Measurements from ENCODE around the gene TBR1. TPM values are rescaled to one million over a fixed set of nuclear protein-coding genes. Genes with fewer than 3 reads are reported as not detected.

TBR1 gene
- total RNA-seq (2014; rRNA removed; shearing (Covaris generic)): 0.03 TPM in 1 of 2 replicates, not detected in the other

- Histone ChIP-seq H3K4me1 (replicated peaks) (peaks cover 6% of the 10 kb centered on the region), H3K4me3 (no peak within 1 kb of the TSS), H3K36me3 (peaks cover 5% of the 10 kb centered on the region; the same call in 1 of the 2 replicates), H3K27ac (no peak within 1 kb of the TSS), H3K9me3 (replicated peaks) (no peaks in the 10 kb centered on the region), H3K27me3 (replicated peaks) (no peaks in the 10 kb centered on the region)
- no peak for DNase-seq (ENCODE audit: low read depth in 1 of 2, low spot score in 2 of 2)
Observed at GRCh38 chr2:161415987-161416707, at the start of gene TBR1. TSS of gene TBR1 (plus strand) at chr2:161416297. CDS start at chr2:161416411, 114 bp downstream.

DNA sequence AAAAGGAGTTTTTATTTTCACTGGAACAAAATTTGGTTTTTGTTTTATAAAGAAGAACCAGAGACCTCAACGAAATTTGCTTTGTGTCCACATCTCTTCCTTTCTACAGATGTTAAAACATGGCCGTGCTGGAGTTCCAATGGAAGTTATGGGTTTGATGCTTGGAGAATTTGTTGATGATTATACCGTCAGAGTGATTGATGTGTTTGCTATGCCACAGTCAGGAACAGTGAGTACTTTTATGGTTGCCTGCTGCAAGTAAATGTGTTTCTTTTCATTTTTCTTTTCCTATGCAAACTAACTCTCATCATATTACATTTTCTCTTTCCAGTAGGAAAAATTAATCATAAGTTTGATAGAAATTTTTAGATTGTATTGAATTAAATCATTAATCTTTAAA, 48.4 kb upstream of the TBR1 start:
- peaks cover 4% of the 10 kb centered on the region for H3K9me3 ChIP-seq (replicated peaks)
- H3K36me3 ChIP-seq: peaks cover 39% of the 10 kb centered on the region
- no peak overlapping the region for H3K27ac ChIP-seq
- no peaks in the 10 kb centered on the region for H3K27me3 ChIP-seq (replicated peaks)
- DNase-seq (ENCODE audit: low read depth in 1 of 2, low spot score in 2 of 2): no peak
- H3K4me1 ChIP-seq (replicated peaks): no peaks in the 10 kb centered on the region
- H3K4me3 ChIP-seq: no peak overlapping the region

GRCh38 chr2:161369311-161369710, 46.8 kb upstream of the TBR1 start:
- no peak overlapping the region for H3K4me3 ChIP-seq
- H3K4me1 ChIP-seq (replicated peaks): 0 out of 2 replicates have a peak, but pooled peaks cover 3% of the 10 kb centered on the region
- H3K27me3 ChIP-seq (replicated peaks): no peaks in the 10 kb centered on the region
- H3K36me3 ChIP-seq: peaks cover 36% of the 10 kb centered on the region
- no peak overlapping the region for H3K27ac ChIP-seq
- no peaks in the 10 kb centered on the region for H3K9me3 ChIP-seq (replicated peaks)
- DNase-seq (ENCODE audit: low read depth in 1 of 2, low spot score in 2 of 2): no peak

DNA sequence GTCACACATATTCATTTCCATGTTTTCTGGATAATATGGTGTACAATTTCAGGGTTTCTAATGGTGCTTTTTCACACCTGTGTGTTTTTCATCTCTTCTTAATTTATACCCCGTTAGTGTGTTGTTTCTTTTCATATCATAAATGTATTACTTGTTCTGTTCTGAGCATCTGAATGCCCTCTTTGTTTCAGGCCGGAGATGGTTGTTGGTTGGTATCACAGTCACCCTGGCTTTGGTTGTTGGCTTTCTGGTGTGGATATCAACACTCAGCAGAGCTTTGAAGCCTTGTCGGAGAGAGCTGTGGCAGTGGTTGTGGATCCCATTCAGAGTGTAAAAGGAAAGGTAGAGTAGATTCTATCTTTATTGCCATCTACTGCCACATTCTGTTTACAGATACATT, 45.1 kb upstream of the TBR1 start:
- H3K27ac ChIP-seq: no peak overlapping the region
- no peak for DNase-seq (ENCODE audit: low read depth in 1 of 2, low spot score in 2 of 2)
- H3K9me3 ChIP-seq (replicated peaks): no peaks in the 10 kb centered on the region
- H3K4me1 ChIP-seq (replicated peaks): 0 out of 2 replicates have a peak, but pooled peaks cover 3% of the 10 kb centered on the region
- no peaks in the 10 kb centered on the region for H3K27me3 ChIP-seq (replicated peaks)
- H3K36me3 ChIP-seq: peaks cover 36% of the 10 kb centered on the region
- no peak overlapping the region for H3K4me3 ChIP-seq

- peaks cover 36% of the 10 kb centered on the region for H3K36me3 ChIP-seq
- H3K27me3 ChIP-seq (replicated peaks): no peaks in the 10 kb centered on the region
- H3K4me3 ChIP-seq: no peak overlapping the region
- 0 out of 2 replicates have a peak, but pooled peaks cover 3% of the 10 kb centered on the region for H3K4me1 ChIP-seq (replicated peaks)
- DNase-seq (ENCODE audit: low read depth in 1 of 2, low spot score in 2 of 2): no peak
- no peak overlapping the region for H3K27ac ChIP-seq
- H3K9me3 ChIP-seq (replicated peaks): no peaks in the 10 kb centered on the region
Observed at GRCh38 chr2:161371869-161372268, 44.2 kb upstream of the TBR1 start.

GRCh38 chr2:161373942-161374341, 42.2 kb upstream of the TBR1 start:
- no peak overlapping the region for H3K27ac ChIP-seq
- peaks cover 26% of the 10 kb centered on the region for H3K36me3 ChIP-seq
- 0 out of 2 replicates have a peak, but pooled peaks cover 3% of the 10 kb centered on the region for H3K4me1 ChIP-seq (replicated peaks)
- no peaks in the 10 kb centered on the region for H3K9me3 ChIP-seq (replicated peaks)
- no peak for DNase-seq (ENCODE audit: low read depth in 1 of 2, low spot score in 2 of 2)
- no peaks in the 10 kb centered on the region for H3K27me3 ChIP-seq (replicated peaks)
- H3K4me3 ChIP-seq: no peak overlapping the region

DNA sequence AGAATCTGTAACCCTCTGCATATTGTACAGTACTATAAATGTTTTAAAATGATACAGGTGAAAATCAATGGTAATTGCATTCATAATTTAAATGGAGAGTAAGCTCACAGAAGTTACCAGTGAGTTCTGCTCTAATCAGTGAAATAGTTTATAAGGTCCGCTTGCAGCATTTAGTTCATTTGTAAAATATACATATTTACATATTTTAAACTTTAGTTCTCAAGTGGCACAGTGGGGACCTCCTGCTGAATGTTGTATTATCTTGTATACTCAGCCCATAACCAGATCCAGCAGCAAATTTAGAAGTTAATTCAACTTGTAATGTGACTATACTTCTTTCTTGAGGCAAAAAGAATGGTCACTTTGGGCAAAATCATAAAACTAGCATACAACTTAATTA, 41.7 kb upstream of the TBR1 start:
- Histone ChIP-seq H3K4me3 (no peak overlapping the region), H3K9me3 (replicated peaks) (no peaks in the 10 kb centered on the region), H3K4me1 (replicated peaks) (0 out of 2 replicates have a peak, but pooled peaks cover 3% of the 10 kb centered on the region), H3K36me3 (peaks cover 27% of the 10 kb centered on the region), H3K27me3 (replicated peaks) (no peaks in the 10 kb centered on the region), H3K27ac (no peak overlapping the region)
- no peak for DNase-seq (ENCODE audit: low read depth in 1 of 2, low spot score in 2 of 2)

GRCh38 chr2:161379740-161380139, 36.4 kb upstream of the TBR1 start:
- Histone ChIP-seq H3K36me3 (peaks cover 11% of the 10 kb centered on the region; the same call in 1 of the 2 replicates), H3K27ac (no peak overlapping the region), H3K4me3 (no peak overlapping the region), H3K27me3 (replicated peaks) (no peaks in the 10 kb centered on the region), H3K9me3 (replicated peaks) (no peaks in the 10 kb centered on the region), H3K4me1 (replicated peaks) (no peaks in the 10 kb centered on the region)
- no peak for DNase-seq (ENCODE audit: low read depth in 1 of 2, low spot score in 2 of 2)

GRCh38 chr2:161381546-161381945, 34.6 kb upstream of the TBR1 start:
- peaks cover 15% of the 10 kb centered on the region for H3K36me3 ChIP-seq
- H3K4me1 ChIP-seq (replicated peaks): no peaks in the 10 kb centered on the region
- no peak overlapping the region for H3K27ac ChIP-seq
- H3K4me3 ChIP-seq: no peak overlapping the region
- H3K27me3 ChIP-seq (replicated peaks): no peaks in the 10 kb centered on the region
- H3K9me3 ChIP-seq (replicated peaks): no peaks in the 10 kb centered on the region
- no peak for DNase-seq (ENCODE audit: low read depth in 1 of 2, low spot score in 2 of 2)

GRCh38 chr2:161382747-161383146, 33.4 kb upstream of the TBR1 start:
- H3K4me1 ChIP-seq (replicated peaks): no peaks in the 10 kb centered on the region
- no peaks in the 10 kb centered on the region for H3K27me3 ChIP-seq (replicated peaks)
- no peaks in the 10 kb centered on the region for H3K9me3 ChIP-seq (replicated peaks)
- DNase-seq (ENCODE audit: low read depth in 1 of 2, low spot score in 2 of 2): no peak
- H3K4me3 ChIP-seq: no peak overlapping the region
- H3K36me3 ChIP-seq: peaks cover 24% of the 10 kb centered on the region
- H3K27ac ChIP-seq: no peak overlapping the region

- no peaks in the 10 kb centered on the region for H3K4me1 ChIP-seq (replicated peaks)
- H3K27me3 ChIP-seq (replicated peaks): no peaks in the 10 kb centered on the region
- no peaks in the 10 kb centered on the region for H3K9me3 ChIP-seq (replicated peaks)
- H3K36me3 ChIP-seq: peaks cover 30% of the 10 kb centered on the region
- no peak overlapping the region for H3K27ac ChIP-seq
- DNase-seq (ENCODE audit: low read depth in 1 of 2, low spot score in 2 of 2): no peak
- H3K4me3 ChIP-seq: no peak overlapping the region
Observed at GRCh38 chr2:161384864-161385263, 31.2 kb upstream of the TBR1 start.

- H3K27me3 ChIP-seq (replicated peaks): no peaks in the 10 kb centered on the region
- DNase-seq (ENCODE audit: low read depth in 1 of 2, low spot score in 2 of 2): no peak
Observed at GRCh38 chr2:161386228-161386824, 29.8 kb upstream of the TBR1 start.

DNA sequence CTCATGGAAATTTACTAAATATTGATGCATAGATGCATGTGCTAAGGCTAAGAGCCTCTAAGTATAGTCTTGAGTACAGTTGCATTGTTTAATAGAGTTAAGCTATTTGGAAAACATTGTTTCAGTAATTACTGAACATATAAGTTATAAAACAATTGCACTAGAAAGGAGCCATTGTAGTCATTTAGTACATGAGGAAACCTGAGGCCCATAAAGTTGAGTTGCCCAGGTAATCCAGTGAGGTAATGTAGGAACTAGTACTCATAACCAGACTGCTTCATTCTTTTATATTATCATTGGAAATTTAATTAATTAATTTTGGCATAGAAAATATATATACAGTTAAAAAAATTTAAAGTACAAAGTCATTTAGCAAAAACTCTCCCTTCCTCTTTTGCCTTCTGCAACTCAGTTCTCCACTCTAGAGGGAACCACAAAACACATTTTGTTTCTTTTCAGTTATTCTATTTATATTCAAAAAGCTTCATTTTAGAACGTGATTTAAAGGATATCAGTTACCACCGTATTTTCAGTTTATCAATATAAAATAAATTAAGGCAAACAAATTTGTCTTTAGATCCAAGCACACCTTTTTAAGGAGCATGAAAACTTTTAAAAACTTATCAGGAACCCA, 27.8 kb upstream of the TBR1 start:
- peaks cover 57% of the 10 kb centered on the region for H3K36me3 ChIP-seq
- no peak overlapping the region for H3K4me3 ChIP-seq
- DNase-seq (ENCODE audit: low read depth in 1 of 2, low spot score in 2 of 2): no peak
- H3K9me3 ChIP-seq (replicated peaks): no peaks in the 10 kb centered on the region
- no peaks in the 10 kb centered on the region for H3K4me1 ChIP-seq (replicated peaks)
- H3K27me3 ChIP-seq (replicated peaks): no peaks in the 10 kb centered on the region
- H3K27ac ChIP-seq: no peak overlapping the region

More at GRCh38 chr2:161386228-161386824, 29.8 kb upstream of the TBR1 start:
- no peaks in the 10 kb centered on the region for H3K9me3 ChIP-seq (replicated peaks)
- no peak overlapping the region for H3K4me3 ChIP-seq
- H3K4me1 ChIP-seq (replicated peaks): no peaks in the 10 kb centered on the region
- H3K27ac ChIP-seq: no peak overlapping the region
- peaks cover 41% of the 10 kb centered on the region for H3K36me3 ChIP-seq

All from SJSA1 (cell line).